ENCODE results near the gene TLR3.

DNA sequence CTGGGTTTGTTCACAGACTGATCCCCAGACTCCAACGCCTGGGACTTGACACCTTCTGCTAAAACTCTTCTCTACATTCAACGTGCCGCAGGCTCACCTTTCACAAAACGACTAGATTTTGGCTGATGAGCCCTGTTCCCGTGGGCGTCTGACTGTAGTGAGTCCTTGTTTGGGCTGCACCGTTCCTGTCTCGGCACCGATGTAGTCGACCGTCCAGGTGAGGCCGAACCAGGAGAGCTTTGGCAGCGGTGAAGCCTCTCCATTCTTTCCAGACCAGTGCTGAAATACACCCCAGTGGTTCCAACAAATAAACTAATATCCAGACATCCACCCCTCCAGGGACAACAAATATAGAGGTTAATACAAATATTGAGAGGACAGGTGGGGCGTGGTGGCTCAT, 45.0 kb upstream of the TLR3 start:
- no peak for TF ChIP-seq ZNF404 (tag by site-specific recombination; IDR thresholded peaks at IDR 0.05)
- TF ChIP-seq, protein P1, sequence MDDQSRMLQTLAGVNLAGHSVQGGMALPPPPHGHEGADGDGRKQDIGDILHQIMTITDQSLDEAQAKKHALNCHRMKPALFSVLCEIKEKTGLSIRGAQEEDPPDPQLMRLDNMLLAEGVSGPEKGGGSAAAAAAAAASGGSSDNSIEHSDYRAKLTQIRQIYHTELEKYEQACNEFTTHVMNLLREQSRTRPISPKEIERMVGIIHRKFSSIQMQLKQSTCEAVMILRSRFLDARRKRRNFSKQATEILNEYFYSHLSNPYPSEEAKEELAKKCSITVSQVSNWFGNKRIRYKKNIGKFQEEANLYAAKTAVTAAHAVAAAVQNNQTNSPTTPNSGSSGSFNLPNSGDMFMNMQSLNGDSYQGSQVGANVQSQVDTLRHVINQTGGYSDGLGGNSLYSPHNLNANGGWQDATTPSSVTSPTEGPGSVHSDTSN (CRISPR knock-in tag; IDR thresholded peaks at IDR 0.05) = no peak
- TF ChIP-seq, protein P2, sequence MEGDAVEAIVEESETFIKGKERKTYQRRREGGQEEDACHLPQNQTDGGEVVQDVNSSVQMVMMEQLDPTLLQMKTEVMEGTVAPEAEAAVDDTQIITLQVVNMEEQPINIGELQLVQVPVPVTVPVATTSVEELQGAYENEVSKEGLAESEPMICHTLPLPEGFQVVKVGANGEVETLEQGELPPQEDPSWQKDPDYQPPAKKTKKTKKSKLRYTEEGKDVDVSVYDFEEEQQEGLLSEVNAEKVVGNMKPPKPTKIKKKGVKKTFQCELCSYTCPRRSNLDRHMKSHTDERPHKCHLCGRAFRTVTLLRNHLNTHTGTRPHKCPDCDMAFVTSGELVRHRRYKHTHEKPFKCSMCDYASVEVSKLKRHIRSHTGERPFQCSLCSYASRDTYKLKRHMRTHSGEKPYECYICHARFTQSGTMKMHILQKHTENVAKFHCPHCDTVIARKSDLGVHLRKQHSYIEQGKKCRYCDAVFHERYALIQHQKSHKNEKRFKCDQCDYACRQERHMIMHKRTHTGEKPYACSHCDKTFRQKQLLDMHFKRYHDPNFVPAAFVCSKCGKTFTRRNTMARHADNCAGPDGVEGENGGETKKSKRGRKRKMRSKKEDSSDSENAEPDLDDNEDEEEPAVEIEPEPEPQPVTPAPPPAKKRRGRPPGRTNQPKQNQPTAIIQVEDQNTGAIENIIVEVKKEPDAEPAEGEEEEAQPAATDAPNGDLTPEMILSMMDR (tag by site-specific recombination; IDR thresholded peaks at IDR 0.05) = no peak
- no peak for TF ChIP-seq ZEB2 (tag by site-specific recombination; IDR thresholded peaks at IDR 0.05)
